Activated naive CD4-positive, alpha-beta T cell (primary cell): ENCODE results near the gene ERN1.
"Not testable (repeated sequence)": the region's sequence is repeated elsewhere in the genome, so short reads cannot be mapped to it uniquely, and the experiment has no call there.

ENCODE experiments used
- DNase-seq, 4 experiments: peaks; one replicate each; lab custom pipeline; 2025; lab: John Stamatoyannopoulos, UW

ERN1 gene

DNA sequence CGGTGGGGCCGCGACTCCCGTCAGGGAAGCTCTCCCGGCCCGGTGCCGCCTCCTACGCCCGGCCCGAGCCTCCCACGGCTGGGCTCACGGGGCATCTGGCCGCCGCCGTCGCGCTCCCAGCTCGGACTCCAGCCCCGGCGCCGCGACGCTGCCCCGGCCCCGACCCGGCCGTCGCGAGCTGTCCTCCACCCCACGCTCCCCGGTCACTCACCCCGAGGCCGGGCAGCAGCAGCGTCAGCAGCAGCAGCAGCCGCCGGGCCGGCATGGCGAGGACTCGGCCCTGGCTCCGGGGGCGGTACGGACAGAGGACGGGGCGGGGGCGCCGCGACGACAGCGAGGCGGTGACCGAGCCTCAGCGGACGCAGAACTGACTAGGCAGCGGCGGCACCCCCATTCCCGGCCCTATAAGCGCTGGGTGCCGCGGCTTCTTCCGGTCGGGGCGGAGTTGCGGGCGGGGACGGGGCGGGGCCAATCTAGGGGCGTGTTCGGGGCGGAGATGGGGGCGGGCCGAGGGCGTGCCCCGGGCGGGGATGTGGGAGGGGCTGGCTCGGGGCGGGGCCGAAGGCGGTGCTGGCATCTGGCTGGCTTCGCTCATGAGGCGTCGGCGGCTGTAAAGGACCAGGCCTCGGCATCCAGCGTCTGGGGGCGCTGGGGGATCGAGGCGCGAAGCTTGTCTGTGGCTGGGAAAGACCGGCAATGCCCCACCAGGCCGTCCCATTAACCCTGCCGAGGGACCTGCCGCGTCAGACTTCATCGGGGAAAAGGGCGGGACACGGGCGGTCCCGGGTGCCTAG is at the start of gene ERN1:
ERN1 (minus strand) TSS at position 380 of the 794 bp plus-strand sequence; CDS start at position 265, 115 bp downstream.
- DNase-seq, result peak; percentile 91 to 95 (median 91)

DNA sequence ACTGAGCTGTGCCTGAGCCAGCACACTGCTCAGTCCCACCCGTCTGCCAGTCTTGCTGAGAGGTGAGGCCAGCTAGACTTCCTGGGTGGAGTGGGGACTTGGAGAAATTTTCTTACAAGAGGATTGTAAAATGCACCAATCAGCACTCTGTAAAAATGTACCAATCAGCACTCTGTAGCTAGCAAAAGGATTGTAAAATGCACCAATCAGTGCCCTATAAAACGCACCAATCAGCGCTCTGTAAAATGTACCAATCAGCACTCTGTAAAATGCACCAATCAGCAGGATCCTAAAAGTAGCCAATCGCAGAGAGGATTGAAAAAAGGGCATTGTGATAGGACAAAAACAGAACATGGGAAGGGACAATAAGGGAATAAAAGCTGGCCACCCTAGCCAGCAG is 49.1 kb upstream of the ERN1 start:
- DNase-seq, result not testable (repeated sequence)

DNA sequence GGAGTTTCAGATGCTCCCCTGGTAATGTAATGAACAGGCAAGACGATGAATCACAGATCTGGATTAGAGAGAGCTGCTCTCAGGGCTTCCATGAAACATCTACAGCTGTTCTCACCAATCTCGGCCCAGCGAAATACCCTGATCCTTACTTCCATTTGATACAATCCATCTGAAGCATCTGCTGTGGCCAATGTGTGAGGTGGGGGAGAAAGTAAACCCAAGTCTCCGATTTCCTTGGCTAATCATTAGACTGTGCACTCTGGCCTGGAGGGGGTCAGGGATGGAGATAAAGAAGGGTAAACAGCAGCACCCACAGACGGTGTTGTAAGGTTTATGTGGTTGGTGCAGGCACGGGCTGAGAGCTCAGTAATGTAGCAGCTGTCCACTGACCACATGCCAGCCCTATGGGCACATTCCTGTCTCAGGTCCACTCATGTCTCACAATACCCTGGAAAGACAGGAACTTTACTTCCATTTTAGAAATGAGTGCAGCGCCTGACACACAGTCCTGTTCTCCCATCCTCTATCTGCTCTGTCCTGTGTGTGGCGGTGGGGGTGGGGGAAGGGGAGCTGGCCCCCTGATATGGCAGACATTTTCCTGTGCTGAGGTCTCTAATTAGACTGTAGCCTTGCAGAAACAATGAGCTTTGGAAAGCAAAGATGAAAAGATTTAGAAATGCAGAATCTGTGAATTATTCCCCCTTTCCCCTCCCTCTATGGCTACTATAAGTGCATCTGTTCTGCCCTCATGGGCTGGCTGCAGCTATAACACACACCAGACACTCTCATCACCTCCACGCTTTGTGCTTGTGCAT is 48.3 kb upstream of the ERN1 start:
- no peak for DNase-seq

DNA sequence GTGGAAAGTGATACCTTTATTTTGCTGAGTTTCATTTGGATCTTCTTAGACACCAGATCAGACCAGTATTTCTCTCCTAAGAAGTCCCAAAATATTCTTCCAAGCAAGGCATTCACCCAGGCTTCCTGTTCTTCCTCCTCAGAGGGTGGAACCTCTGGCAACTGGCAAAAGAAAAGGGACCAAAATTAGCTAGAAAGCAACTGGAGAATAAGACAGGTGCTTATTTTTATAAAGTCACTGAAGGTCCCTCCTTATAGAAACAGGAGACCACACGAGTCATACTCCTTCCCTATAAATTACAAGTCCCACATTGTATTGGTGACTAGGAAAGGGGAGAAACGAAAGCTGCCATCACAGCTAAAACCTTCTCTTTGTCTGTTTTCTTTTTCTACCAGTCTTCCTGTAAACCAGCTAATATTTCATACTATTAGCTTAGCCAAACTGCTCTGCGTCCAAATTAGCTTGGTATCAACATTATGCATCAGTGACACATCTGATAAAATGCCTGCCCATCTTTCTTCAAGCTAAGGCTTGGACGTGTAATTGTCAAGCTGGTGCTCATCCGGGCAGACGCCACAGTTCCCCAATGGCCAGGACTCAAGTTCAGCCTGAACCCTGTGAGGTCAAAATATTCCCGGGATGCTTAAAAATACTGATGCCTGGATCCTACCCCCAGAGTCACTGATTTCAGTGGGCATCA is 47.5 kb upstream of the ERN1 start:
- no peak for DNase-seq

DNA sequence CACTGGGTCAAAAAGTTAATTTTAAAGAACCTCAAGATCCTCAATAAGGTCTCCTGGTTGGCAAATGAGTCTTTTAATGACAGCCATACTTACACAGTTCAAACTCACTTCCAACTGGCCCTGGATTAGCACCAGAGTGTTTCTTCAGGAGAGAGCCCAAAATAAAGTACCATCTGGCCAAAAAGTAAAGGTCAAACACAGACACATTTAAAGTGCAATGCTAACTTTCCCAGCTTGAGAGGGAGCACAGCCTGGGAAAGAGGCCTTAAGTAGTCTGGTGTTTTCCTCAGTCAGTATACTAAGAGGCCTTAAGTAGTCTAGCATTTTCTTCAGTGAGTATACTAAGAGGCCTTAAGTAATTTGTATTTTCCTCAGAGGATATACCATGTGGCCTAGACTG is 46.6 kb upstream of the ERN1 start:
- no peak for DNase-seq

DNA sequence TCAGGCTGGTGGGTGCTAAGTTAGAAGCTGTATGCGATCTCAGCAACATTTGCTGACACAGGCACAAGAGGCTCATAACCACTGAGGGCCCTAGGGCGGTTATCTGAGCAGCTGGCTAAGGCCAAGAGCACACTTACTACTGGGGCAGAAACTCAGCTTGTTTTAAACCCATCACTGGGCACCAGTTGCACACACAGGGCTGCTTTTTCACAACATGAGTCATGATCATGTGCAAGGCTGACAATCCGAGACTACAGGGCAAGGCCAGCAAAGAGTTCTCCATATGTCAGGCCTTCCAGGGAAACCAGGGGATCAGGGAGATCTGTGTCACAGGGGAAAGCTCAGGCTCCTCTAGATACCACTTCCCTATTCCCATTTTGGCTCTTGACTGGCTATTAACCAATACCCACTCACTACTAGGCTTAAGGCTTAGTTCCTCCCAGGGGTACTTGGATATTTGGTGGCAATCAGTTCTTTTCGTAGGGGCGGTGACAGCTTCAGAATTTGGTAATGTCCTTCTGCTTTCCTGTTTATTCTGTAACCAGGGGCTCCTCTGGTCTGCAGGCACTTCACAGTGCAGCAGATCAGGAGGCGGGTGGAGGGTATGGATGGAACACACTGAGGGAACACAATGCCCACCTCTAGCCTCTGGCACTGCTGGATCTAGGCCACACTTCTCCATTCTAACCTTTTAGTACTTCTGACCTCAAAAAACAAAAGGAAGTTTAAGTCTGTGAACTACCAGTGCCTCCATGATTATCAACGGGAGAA is 44.9 kb upstream of the ERN1 start:
- no peak for DNase-seq

DNA sequence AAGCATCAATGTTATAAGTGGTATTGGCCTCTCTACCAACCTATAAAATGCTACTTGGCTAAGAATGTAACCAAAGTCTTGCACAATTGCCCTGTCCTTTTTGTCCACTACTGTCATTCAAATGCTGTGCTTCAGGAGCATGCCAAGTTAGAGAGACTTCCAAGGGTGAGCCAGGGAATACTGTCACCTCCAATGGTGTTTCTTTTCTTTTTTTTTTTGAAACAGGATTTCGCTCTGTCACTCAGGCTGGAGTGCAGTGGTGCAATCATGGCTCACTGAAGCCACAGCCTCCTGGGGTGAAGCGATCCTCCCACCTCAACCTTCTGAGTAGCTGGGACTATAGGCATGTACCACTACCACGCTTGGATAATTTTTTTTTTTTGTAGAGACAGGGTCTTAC is 43.7 kb upstream of the ERN1 start:
- DNase-seq, result no peak

DNA sequence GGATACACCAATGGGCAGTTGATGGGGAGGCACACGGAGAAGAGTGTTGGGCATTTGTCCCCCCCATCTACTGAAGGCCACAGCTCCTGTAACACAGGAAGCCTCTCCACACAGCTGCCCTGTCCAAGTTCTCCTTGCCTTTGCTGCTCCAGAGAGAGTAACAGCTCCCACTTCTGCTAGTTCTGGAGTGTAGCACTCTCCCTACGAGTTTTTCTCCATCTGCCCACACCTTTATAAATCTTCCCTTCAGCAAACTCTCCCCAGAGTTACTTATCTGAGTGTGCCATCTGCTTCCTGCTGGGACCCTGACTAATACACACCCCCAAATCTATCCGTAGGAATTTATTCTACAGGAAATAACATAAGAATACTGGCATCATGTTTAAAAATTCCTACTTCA is 42.6 kb upstream of the ERN1 start:
- no peak for DNase-seq

DNA sequence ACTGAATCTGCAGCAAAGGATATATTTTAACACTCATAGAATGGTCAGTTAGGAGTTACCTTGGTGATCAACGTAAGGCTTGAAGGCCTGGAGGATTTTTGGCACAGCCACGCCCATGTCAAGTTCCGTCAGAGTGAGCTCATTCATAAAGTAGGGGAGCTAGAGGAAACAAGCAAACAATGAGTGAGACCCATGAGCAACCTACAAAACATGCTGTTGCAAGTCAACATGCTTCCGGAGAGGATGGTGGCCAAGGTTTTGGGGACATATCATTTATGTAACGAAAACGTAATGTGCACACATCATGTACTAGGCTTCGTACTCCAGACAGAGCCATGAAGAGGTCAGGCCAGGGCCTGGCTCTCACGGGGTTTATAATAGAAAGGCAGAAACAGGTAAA is 41.1 kb upstream of the ERN1 start:
- no peak for DNase-seq

DNA sequence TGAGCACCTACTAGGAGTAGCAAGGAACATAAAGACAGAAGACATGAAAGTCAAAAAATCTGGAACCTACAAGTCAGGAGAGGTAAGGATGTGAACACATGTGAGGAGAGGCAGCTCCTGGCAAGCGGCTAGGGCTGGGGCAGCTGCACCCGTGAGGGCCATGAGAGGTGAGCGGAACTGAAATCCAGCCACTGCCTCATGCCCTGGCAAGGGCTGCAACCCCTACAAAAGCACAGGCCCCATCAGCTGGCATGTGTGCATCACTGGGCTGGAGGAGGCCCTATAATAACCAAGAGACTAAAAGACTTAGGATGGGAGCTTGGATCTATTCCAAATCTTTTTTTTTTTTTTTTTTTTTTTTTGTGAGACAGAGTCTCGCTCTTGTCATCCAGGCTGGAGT is 40.3 kb upstream of the ERN1 start:
- DNase-seq, result no peak

DNA sequence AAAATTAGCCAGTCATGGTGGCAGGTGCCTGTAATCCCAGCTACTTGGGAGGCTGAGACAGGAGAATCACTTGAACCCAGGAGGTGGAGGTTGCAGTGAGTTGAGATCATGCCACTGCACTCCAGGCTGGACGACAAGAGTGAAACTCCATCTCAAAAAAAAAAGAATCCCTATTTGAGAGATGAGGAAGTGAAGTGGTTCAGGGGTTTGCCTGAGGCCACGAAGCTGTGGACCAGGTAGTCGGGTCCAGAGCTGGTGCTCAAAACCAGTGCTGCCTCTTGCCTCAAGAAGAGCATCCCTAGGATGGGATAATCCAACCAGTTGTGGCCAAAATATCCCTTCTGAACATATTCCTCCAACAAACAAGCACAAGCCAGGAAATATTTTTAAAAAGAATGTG is 37.7 kb upstream of the ERN1 start:
- not testable (repeated sequence) for DNase-seq

DNA sequence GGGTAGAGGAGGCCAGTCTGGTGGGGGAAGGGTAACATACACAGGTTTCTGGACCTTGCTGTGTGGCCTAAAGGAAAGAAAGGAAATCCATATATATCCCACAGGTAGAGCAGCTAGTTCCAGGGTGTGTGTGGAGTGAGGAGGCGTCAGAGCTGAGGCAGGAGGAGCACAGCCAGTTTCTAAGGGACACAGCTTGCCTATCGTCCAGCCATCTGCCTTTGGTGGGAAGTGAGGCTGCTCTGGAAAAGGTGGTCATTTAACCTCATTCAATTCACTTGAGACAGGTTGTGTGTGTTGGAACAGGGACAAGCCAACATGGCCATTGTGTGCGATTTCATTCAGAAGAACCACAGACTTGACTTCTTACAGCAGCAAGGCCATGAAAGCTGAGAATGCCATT is 36.9 kb upstream of the ERN1 start:
- DNase-seq, result no peak

DNA sequence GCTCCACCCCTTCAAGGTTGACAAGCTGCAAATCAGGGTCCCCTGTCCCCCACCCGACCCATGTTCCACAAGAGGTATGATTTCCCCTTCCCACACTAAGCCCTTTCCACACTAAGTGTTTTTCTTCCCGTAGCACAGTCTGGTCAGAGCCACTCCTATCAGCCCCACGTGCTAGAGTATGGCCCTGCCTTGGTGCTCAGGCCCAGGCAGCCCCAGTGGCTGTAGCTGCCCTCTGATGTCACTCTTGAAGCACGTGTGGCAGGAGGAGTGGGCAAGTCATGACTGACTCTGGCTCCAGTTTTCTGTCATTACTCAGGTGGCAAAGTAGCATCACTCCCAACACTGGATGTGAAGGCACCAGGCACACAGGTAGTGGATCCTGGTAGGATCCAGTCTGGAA is 35.4 kb upstream of the ERN1 start:
- DNase-seq, result no peak

DNA sequence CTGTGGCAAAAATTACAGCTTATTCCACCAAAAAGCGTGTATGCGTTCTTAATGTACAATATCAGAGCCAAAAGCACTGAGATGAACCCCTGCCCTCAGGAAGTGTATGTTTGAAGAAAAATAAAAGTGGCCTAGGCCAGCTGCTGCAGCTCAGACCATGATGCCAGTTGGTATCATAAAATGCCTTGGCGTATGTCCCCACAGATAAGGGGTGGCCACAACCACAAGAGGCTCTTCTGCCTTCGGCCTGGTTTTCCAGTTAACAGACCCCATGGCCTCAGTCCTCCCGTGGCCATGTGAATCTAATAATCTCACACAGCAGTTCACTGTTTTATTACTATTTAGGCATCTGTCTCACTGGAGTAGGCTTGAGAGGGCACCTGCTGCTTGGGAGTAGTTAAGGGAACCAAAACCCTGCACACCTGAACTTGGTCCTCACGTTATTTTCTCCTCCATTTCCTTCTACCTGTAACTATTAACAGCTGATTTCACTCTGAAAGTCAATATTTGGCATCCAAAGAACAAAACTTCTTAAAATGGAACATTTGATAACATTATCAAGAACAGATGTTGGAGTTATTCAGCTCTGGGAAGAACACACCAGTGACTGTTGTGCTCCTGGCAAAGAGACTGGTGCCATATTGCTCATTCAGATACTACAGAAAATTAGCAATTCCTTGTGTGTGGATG is 34.8 kb upstream of the ERN1 start:
- no peak for DNase-seq

DNA sequence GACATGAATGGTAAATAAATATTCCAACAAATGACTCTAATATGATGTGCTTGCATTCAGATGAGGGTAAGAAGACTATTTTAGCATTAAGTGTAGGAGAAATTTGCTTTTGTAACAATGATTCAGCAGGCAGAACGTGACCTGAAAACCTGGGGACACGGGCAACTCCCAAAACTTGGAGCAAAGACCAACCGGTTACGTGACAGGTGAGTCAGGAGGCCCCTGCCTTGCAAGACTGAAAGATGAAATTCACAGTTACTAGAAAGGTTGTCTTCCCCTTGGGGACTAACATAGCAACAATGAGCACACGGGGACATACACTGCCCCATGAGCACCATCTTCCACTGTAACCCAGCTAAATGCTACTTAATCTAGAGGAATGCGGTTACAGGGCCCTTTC is 33.5 kb upstream of the ERN1 start:
- no peak for DNase-seq

DNA sequence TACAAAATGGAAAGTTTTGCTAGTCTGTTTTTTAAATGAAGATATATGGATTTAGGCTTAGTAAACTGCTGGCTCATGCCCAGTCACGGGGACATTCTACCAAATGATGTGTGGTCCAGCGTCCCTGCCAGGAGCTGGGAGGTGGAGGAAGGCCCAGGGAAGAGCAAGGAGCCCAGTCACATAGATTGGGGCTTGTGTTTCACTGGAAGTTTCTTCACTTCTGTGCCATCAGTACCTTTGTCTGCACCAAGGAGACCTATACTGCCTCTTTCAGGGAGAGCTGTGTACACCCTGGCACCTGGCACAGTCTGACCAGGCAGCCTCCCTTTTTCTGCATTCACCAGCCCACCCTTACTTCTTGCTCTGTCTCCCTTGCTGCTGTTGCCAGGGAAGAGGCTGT is 32.6 kb upstream of the ERN1 start:
- DNase-seq, result no peak

DNA sequence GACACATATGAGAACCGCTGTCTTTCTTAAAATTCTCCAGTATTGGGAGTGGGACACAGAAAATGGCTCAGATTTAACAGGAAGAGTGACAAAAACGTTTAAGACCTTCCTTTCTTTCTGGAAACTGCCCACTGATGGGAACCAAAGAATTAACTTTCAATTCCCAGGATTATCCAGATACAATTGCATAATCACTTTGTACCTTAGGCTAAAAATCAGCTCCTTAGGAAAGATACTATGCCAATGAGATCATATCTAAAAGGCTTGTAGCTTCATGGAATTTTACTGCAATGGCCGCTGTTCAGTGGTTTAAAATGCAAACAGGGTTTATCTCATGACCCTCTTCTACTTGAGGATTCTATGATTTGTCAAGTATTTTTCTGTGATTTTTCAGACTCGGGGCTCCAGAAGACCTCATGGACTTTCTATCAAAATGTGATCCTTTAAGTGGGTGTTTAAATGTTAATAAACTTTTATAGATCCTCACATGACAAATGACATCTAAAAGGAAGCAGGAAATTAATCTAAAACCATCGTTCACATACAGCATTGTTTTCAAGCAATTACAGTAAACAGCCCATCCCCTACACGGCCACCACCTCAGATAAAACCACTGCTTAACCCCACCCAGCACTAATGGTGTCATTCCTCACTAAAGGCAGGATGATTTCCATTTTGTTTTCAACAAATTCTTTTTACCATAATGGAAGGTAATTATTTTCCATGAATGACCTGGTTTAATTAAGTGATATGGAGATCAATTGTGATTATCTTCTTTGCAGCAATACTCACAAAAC is 31.6 kb upstream of the ERN1 start:
- DNase-seq, result no peak

DNA sequence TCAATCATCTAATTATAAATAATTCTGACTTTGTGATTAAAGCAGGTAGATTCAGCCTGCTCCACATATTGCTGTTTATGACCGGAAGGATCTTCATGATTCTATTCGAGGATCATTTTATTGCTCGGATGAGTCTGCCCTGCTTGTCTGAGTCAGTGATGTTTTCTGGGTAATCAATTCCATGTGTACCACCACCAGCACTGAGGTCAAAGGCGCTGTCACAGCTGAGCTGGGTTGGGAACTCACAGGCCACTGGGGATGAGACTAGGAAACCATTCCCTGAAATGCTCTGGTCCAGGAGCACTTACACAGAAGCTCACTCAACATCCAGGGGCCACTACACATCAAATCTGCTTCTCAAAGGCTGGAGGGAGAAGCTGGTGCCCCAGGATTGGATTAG is 30.4 kb upstream of the ERN1 start:
- no peak for DNase-seq

DNA sequence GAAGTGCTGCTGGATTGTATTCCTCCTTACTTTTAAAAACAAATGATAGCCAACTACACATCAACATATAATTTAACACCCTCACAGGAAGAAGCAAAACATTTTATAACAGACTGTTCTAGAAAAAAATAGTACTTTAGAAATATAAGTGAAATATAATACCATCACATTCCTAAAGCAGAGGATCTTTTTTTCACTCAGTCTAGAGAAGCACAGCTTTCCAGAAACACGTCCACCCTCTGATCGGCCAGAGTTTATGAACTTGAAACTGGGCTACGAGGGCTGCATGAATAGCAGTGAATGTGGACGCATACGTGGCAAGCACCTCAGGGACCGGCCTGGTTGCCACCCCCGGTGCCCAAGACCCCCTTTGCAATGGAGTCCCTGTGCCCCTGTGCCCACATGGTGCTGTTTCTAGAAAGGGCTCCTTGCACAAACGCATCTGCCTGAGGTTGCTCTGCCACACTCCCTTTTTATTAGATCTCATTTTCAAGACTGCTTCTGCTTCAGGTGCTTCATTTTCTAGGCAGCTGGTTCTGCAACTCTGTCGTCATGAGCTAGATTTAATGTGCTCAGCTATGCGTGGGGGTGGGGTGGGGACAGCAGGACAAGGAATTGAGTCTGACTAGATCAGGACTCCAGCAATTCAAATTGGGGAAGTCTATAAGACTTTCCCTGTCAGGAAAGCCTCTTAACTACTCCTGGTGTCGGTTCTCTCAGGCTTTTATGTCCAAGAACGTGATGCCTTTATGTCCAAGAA is 29.1 kb upstream of the ERN1 start:
- no peak for DNase-seq

DNA sequence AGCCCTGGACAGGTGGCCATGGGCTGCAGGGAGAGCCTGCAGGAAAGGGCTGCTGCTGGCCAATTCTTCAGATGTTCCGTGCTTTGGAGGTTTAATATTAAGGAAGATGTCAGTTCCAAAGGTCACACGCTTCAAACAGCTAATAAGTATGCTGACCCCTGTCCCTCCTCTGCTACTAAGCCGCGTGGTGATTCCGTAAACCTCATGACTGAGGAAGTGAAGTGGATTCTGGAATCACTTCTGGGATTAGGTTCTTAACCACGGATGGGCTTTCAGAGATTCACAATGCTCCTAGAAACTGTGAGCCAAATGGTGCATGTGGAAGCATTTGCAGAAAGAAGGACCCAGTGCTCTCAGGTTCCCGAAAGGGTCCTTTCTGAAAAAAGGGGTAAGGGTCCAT is 28.5 kb upstream of the ERN1 start:
- DNase-seq, result no peak
